Endothelial cell of umbilical vein (primary cell): Measurements from ENCODE around the gene CASKIN1. TPM values are rescaled to one million over a fixed set of nuclear protein-coding genes. Genes with fewer than 3 reads are reported as not detected.
A peak's percentile ranks its signal among the peaks of the same experiment; 100 is the strongest.

Source experiments
- BruUV-seq: library from RNA; stranded (reverse); fragments of 400-500 nt; replicated peaks from 2 replicates; lab custom pipeline; 2021; lab: Mats Ljungman, UMichigan
- CTCF ChIA-PET: fragments of 300-600, 350-600 bp; sonication (Branson Sonifier 250); formaldehyde crosslinking; loops from one replicate; lab custom pipeline; 2021; ENCODE audit warnings: antibody characterized with exemption, inconsistent platforms; lab: Charles Lee
- POLR2A ChIA-PET: fragments of 300-600, 350-600 bp; sonication (Branson Sonifier 250); formaldehyde crosslinking; loops from one replicate; lab custom pipeline; 2021; ENCODE audit warnings: antibody characterized with exemption, inconsistent platforms; lab: Charles Lee
- DNase-seq: peaks from one replicate; pipeline ENCODE4 v3.0.0-alpha.2; 2011; ENCODE audit warnings: low read depth, low spot score
- FAIRE-seq: peaks from 2 replicates; lab custom pipeline; 2011; peaks lifted over from hg19 to GRCh38; lab: Jason Lieb, UNC
- H2AFZ ChIP-seq: 2 replicates; pipeline ENCODE4 v1.6.0; 2012; ENCODE audit warnings: low read depth, low read length, control low read depth, inconsistent platforms
- H3K27ac ChIP-seq: 2 replicates; pipeline ENCODE4 v1.5.1; 2011; ENCODE audit warnings: low read depth, mild to moderate bottlenecking, control low read depth, low read length, moderate library complexity; ENCODE audit not compliant: insufficient read depth
- H3K27me3 ChIP-seq, 2 experiments: 2 replicates each; pipeline versions ENCODE4 v1.6.0 to v1.6.1; 2011; ENCODE audit warnings: low read length in 2 of 2, mixed read lengths in 1 of 2; ENCODE audit not compliant: control insufficient read depth in 2 of 2, insufficient read depth in 2 of 2
- H3K36me3 ChIP-seq, 2 experiments: 2 replicates in 1 of 2; 3 replicates in 1 of 2; pipeline ENCODE4 v1.5.1; 2011; ENCODE audit warnings: low read length in 2 of 2, mild to moderate bottlenecking in 1 of 2, moderate library complexity in 1 of 2; ENCODE audit not compliant: control insufficient read depth in 2 of 2, insufficient read depth in 2 of 2; ENCODE audit errors: extremely low read depth in 1 of 2
- H3K4me1 ChIP-seq: 3 replicates; pipeline ENCODE4 v1.5.1; 2011; ENCODE audit warnings: mild to moderate bottlenecking, low read length; ENCODE audit not compliant: control insufficient read depth, insufficient read depth; ENCODE audit errors: extremely low read depth
- H3K4me2 ChIP-seq: 2 replicates; pipeline ENCODE4 v1.6.1; 2011; ENCODE audit warnings: low read length, control low read depth, mixed read lengths; ENCODE audit not compliant: insufficient read depth
- H3K4me3 ChIP-seq, 3 experiments: fragments of 200-600 bp in 1 of 3; sonication (generic), shearing (Covaris generic) in 1 of 3; replicated peaks in 1 of 3; 2 replicates each; pipeline ENCODE4 v1.5.1; 2011 to 2016; ENCODE audit warnings: control low read depth in 3 of 3, low read length in 3 of 3, mild to moderate bottlenecking in 2 of 3, inconsistent platforms in 1 of 3, low read depth in 1 of 3, moderate library complexity in 1 of 3; ENCODE audit not compliant: insufficient read depth in 1 of 3
- H3K79me2 ChIP-seq: 2 replicates; pipeline ENCODE4 v1.6.0; 2012; ENCODE audit warnings: low read length, inconsistent platforms; ENCODE audit not compliant: control insufficient read depth, insufficient read depth
- H3K9ac ChIP-seq: replicated peaks from 2 replicates; pipeline ENCODE3; 2011; ENCODE audit warnings: low read length, control low read depth; ENCODE audit not compliant: insufficient read depth; ENCODE audit errors: extremely low read depth
- H3K9me1 ChIP-seq: replicated peaks from 3 replicates; pipeline ENCODE4 v1.6.0; 2011; ENCODE audit warnings: mild to moderate bottlenecking, low read length; ENCODE audit not compliant: control insufficient read depth, insufficient read depth; ENCODE audit errors: extremely low read depth
- H3K9me3 ChIP-seq: replicated peaks from 2 replicates; pipeline ENCODE4 v1.5.1; 2012; ENCODE audit warnings: low read length, inconsistent platforms; ENCODE audit not compliant: control insufficient read depth, insufficient read depth
- H4K20me1 ChIP-seq: replicated peaks from 2 replicates; pipeline ENCODE3; 2011; ENCODE audit warnings: mild to moderate bottlenecking, low read length; ENCODE audit not compliant: control insufficient read depth, insufficient read depth; ENCODE audit errors: extremely low read depth
- CTCF ChIP-seq, 2 donors: IDR thresholded peaks; 1 replicate in 1 of 2; 2 replicates in 1 of 2; pipeline ENCODE4 v1.5.1; 2011; ENCODE audit warnings: low read length in 2 of 2, mild to moderate bottlenecking in 2 of 2, moderate library complexity in 2 of 2, control low read depth in 1 of 2, inconsistent platforms in 1 of 2, low read depth in 1 of 2; ENCODE audit not compliant: insufficient read depth in 1 of 2; ENCODE audit errors: extremely low read depth in 1 of 2
- EZH2 ChIP-seq: IDR thresholded peaks from 2 replicates; pipeline ENCODE4 v1.6.1; 2012; ENCODE audit warnings: borderline replicate concordance, low read depth, mild to moderate bottlenecking, moderate library complexity, low read length, inconsistent platforms; ENCODE audit not compliant: severe bottlenecking
- FOS ChIP-seq: IDR thresholded peaks from 2 replicates; pipeline ENCODE4 v1.6.1; 2011; ENCODE audit warnings: mild to moderate bottlenecking, low read length, moderate library complexity, borderline replicate concordance; ENCODE audit not compliant: insufficient read depth
- GATA2 ChIP-seq: IDR thresholded peaks from 2 replicates; pipeline ENCODE4 v1.7.0; 2011; ENCODE audit warnings: low read depth, mild to moderate bottlenecking, moderate library complexity, mixed read lengths, low read length; ENCODE audit not compliant: insufficient read length, insufficient read depth
- JUN ChIP-seq: IDR thresholded peaks from 2 replicates; pipeline ENCODE4 v1.6.1; 2011; ENCODE audit warnings: borderline replicate concordance, low read depth; ENCODE audit not compliant: insufficient read length, insufficient read depth
- MAX ChIP-seq: IDR thresholded peaks from 2 replicates; pipeline ENCODE4 v1.6.1; 2011; ENCODE audit not compliant: insufficient read depth, insufficient read length
- MYC ChIP-seq: IDR thresholded peaks from one replicate; pipeline ENCODE4 v1.6.1; 2011; ENCODE audit warnings: mild to moderate bottlenecking, low read depth, low read length
- POLR2A ChIP-seq: IDR thresholded peaks from 2 replicates; pipeline ENCODE4 v1.6.1; 2012; ENCODE audit warnings: low read depth, mild to moderate bottlenecking, control low read depth, low read length
- POLR2AphosphoS5 ChIP-seq: IDR thresholded peaks from 2 replicates; pipeline ENCODE4 v1.6.1; 2012; ENCODE audit warnings: low read depth, mild to moderate bottlenecking, control low read depth, low read length, moderate library complexity; ENCODE audit not compliant: insufficient read depth
- dilution Hi-C: fragments of 300-500 bp; cut with MboI; formaldehyde crosslinking; loops from one replicate; pipeline ENCODE4 v1.15.0; 2019; ENCODE audit warnings: low sequenced_read_pairs; ENCODE audit not compliant: extremely low pct_ligation_motif_present
- intact Hi-C: fragments of 100-400 bp; cut with micrococcal nuclease; formaldehyde crosslinking; loops from one replicate; pipeline ENCODE4 v1.10.0; 2022
- polyA plus RNA-seq, 4 experiments: library from polyadenylated mRNA; depleted of rRNA in 3 of 4; stranded (reverse) in 3 of 4; unstranded in 1 of 4; fragments of >200 nt; gene quantifications; 2 replicates each; pipeline versions ENCODE4 v1.2.1 to v1.2.3, GENCODE V29; 2011 to 2012; ENCODE audit warnings: missing spikeins in 1 of 4
- total RNA-seq: library from RNA; stranded (reverse); gene quantifications from 2 replicates; pipeline ENCODE4 v1.2.3, GENCODE V29; 2021

Gene CASKIN1
- total and polyA plus RNA-seq, 2 donors (not counting 3 experiments of a cell fraction or from before 2014, with no cell fraction given), result 0.11 to 0.58 TPM

GRCh38 chr16:2147981-2148671 lies 48.3 kb downstream of the CASKIN1 start, which contains the start of gene RAB26:
Gene RAB26, plus strand, starts transcription at chr16:2148625. Its CDS starts 159 bp downstream, at chr16:2148784.
- H3K4me3 ChIP-seq, result peak within 1 kb of the TSS; percentile 10 to 32 (median 13)
- FAIRE-seq (peak; percentile 94), DNase-seq (peak; percentile 46)
- no peaks in the 10 kb centered on the region for H3K27me3 ChIP-seq
- peaks cover 2 to 7% of the 10 kb centered on the region in 2 experiments for H3K36me3 ChIP-seq
- no peaks in the 10 kb centered on the region for H3K9me1 ChIP-seq
- H2AFZ ChIP-seq, result peak within 1 kb of the TSS; percentile 65
- H3K27ac ChIP-seq, result no peak within 1 kb of the TSS
- BruUV-seq, result no TSS peak
- peak within 1 kb of the TSS; percentile 31 for H3K4me2 ChIP-seq
- no peak for TF ChIP-seq JUN
- no peak for TF ChIP-seq EZH2
- TF ChIP-seq CTCF (IDR thresholded peaks at IDR 0.05; ENCODE audit: extremely low read depth in 1 of 2, insufficient read depth in 1 of 2, low read depth in 1 of 2, low read length in 2 of 2), result no peak
- TF ChIP-seq POLR2A, result no peak
- TF ChIP-seq MYC, result no peak
- TF ChIP-seq POLR2AphosphoS5, result no peak
- no peak for TF ChIP-seq FOS
- no peak for TF ChIP-seq MAX
- TF ChIP-seq GATA2, result no peak
- H3K4me1 ChIP-seq, result peaks cover 23% of the 10 kb centered on the region
- ChIA-PET CTCF (interaction anchor here (1.0 to 3.3 kb wide), 6 partner anchors 8 to 144 kb away, joined by 3 to 14 read pairs (median 4); no protein-coding TSS in a partner anchor), POLR2A (interaction anchor here (0.5 to 4.8 kb wide), 4 partner anchors 7 to 1822 kb away, joined by 4 to 24 read pairs (median 4); partner anchors contain the start of genes ECI1, RPS2 and TRAF7)
- intact Hi-C loops (no loop called here), dilution Hi-C loops (no loop called here)
- no peaks in the 10 kb centered on the region for H3K9me3 ChIP-seq
- H3K9ac ChIP-seq, result no peak within 1 kb of the TSS
- no peaks in the 10 kb centered on the region for H4K20me1 ChIP-seq
- peaks cover 19% of the 10 kb centered on the region for H3K79me2 ChIP-seq
